OCI-LY7 (cell line): Measurements from ENCODE around the gene HSBP1L1. TPM values are rescaled to one million over a fixed set of nuclear protein-coding genes. Genes with fewer than 3 reads are reported as not detected.
A peak's percentile ranks its signal among the peaks of the same experiment; 100 is the strongest.

Source experiments
- BruUV-seq: library from RNA; stranded (reverse); fragments of 400-500 nt; replicated peaks from 2 replicates; lab custom pipeline; 2021; lab: Mats Ljungman, UMichigan
- CTCF ChIA-PET: fragments of 300-600 bp; sonication (Branson Sonifier 250); formaldehyde crosslinking; loops from one replicate; lab custom pipeline; 2022; ENCODE audit warnings: antibody characterized with exemption; ENCODE audit not compliant: unreplicated experiment; lab: Charles Lee
- POLR2A ChIA-PET: fragments of 300-600 bp; sonication (Branson Sonifier 250); formaldehyde crosslinking; loops from one replicate; lab custom pipeline; 2022; ENCODE audit warnings: antibody characterized with exemption; lab: Charles Lee
- DNase-seq: peaks from one replicate; pipeline ENCODE4 v3.0.0-alpha.2; 2015; ENCODE audit warnings: low spot score
- H2AFZ ChIP-seq: fragments of 200-600 bp; sonication (generic), shearing (Covaris generic); 2 replicates; pipeline ENCODE4 v1.6.1; 2014; ENCODE audit warnings: mild to moderate bottlenecking, antibody characterized with exemption, low read length, moderate library complexity
- H3K27ac ChIP-seq: fragments of 200-600 bp; sonication (generic); 2 replicates; pipeline ENCODE4 v1.5.1; 2014; ENCODE audit warnings: mixed run types, low read depth, mild to moderate bottlenecking, moderate library complexity, low read length, inconsistent platforms; ENCODE audit not compliant: poor library complexity, severe bottlenecking
- H3K36me3 ChIP-seq: fragments of 200-600 bp; sonication (generic); 2 replicates; pipeline ENCODE4 v1.6.1; 2014; ENCODE audit warnings: mild to moderate bottlenecking, antibody characterized with exemption, low read length, moderate library complexity, mixed read lengths; ENCODE audit not compliant: insufficient read depth
- H3K4me1 ChIP-seq: fragments of 200-600 bp; sonication (generic); 2 replicates; pipeline ENCODE4 v1.5.1; 2014; ENCODE audit warnings: mild to moderate bottlenecking, low read length; ENCODE audit not compliant: insufficient read depth, poor library complexity, severe bottlenecking
- H3K4me2 ChIP-seq: fragments of 200-600 bp; sonication (generic); 2 replicates; pipeline ENCODE4 v1.6.1; 2014; ENCODE audit warnings: mild to moderate bottlenecking, low read length
- H3K4me3 ChIP-seq: fragments of 200-600 bp; sonication (generic); 2 replicates; pipeline ENCODE4 v1.5.1; 2014; ENCODE audit warnings: mild to moderate bottlenecking, low read depth, low read length; ENCODE audit not compliant: poor library complexity, severe bottlenecking
- H3K79me2 ChIP-seq: fragments of 200-600 bp; sonication (generic); 2 replicates; pipeline ENCODE4 v1.6.1; 2016; ENCODE audit warnings: low read depth, mild to moderate bottlenecking, low read length, moderate library complexity, mixed read lengths; ENCODE audit not compliant: insufficient read depth
- H3K9me2 ChIP-seq: fragments of 200-600 bp; sonication (generic); 2 replicates; pipeline ENCODE4 v1.6.1; 2016; ENCODE audit warnings: mild to moderate bottlenecking, low read length, mixed read lengths; ENCODE audit not compliant: insufficient read depth
- H3K9me3 ChIP-seq: fragments of 200-600 bp; sonication (generic); 2 replicates; pipeline ENCODE4 v1.6.1; 2014; ENCODE audit warnings: mild to moderate bottlenecking, mixed run types, low read length, mixed read lengths
- H4K20me1 ChIP-seq: fragments of 200-600 bp; sonication (generic); 2 replicates; pipeline ENCODE4 v1.6.1; 2014; ENCODE audit warnings: mild to moderate bottlenecking, antibody characterized with exemption, low read length, moderate library complexity, mixed read lengths; ENCODE audit not compliant: insufficient read depth
- CTCF ChIP-seq: fragments of 200-600 bp; sonication (generic); conservative IDR thresholded peaks from 2 replicates; pipeline ENCODE4 v1.5.1; 2014; ENCODE audit warnings: mild to moderate bottlenecking, antibody characterized with exemption, low read length, moderate library complexity, mixed read lengths
- EZH2phosphoT487 ChIP-seq: fragments of 200-600 bp; sonication (generic); IDR thresholded peaks from 2 replicates; pipeline ENCODE4 v1.6.1; 2018; ENCODE audit warnings: low read depth, borderline replicate concordance, mild to moderate bottlenecking, mixed run types, antibody characterized with exemption, low read length, moderate library complexity, mixed read lengths
- intact Hi-C: fragments of 100-400 bp; cut with micrococcal nuclease; formaldehyde crosslinking; loops from one replicate; pipeline ENCODE4 v1.10.0; 2022; ENCODE audit not compliant: unreplicated experiment
- total RNA-seq, 2 experiments: library from RNA; depleted of rRNA in 1 of 2; stranded (reverse); fragments of >200 nt in 1 of 2; shearing (Covaris generic) in 1 of 2; gene quantifications; 2 replicates each; pipeline ENCODE4 v1.2.3, GENCODE V29; 2014 to 2022

The HSBP1L1 gene
- total RNA-seq, 2 experiments from 2014 or later = not detected

- peaks cover 29% of the 10 kb centered on the region for H4K20me1 ChIP-seq
Measured at GRCh38 chr18:79983793-79984192, 19.4 kb downstream of the HSBP1L1 start.

DNA sequence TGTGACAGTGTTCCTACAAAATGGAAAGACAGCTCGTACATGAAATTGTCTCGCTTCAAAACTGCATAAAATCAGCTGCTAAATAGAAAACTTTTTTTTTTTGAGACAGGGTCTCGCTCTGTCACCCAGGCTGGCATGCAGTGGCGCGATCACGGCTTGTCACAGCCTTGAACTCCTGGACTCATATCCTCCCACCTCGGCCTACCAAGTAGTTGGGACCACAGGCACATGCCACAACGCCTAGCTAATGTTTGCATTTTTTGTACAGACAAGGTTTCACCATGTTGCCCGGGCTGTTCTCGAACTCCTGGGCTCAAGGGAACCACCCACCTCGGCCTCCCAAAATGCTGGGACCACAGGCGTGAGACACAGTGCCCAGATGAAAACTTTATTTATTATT is 20.7 kb downstream of the HSBP1L1 start:
- H3K4me2 ChIP-seq = no peak overlapping the region
- no peak for DNase-seq
- no peaks in the 10 kb centered on the region for H3K9me2 ChIP-seq
- ChIA-PET POLR2A (interaction anchor here (0.8 kb wide), 3 partner anchors 8 to 741 kb away, joined by 3 to 6 read pairs (median 4); no protein-coding TSS in a partner anchor), CTCF (no interaction called here)
- no peak overlapping the region for H3K4me3 ChIP-seq
- peaks cover 55% of the 10 kb centered on the region for H3K36me3 ChIP-seq
- H3K9me3 ChIP-seq = no peaks in the 10 kb centered on the region
- TF ChIP-seq EZH2phosphoT487 = no peak
- no peak for TF ChIP-seq CTCF
- no peak overlapping the region for H2AFZ ChIP-seq
- peaks cover 12% of the 10 kb centered on the region for H3K4me1 ChIP-seq
- intact Hi-C loops = no loop called here
- peaks cover 80% of the 10 kb centered on the region for H3K79me2 ChIP-seq
- H4K20me1 ChIP-seq = peaks cover 27% of the 10 kb centered on the region
- H3K27ac ChIP-seq = no peak overlapping the region
- BruUV-seq = no TSS peak

More at GRCh38 chr18:79983793-79984192, 19.4 kb downstream of the HSBP1L1 start:
- H3K79me2 ChIP-seq = peaks cover 94% of the 10 kb centered on the region
- no peak overlapping the region for H3K27ac ChIP-seq
- H2AFZ ChIP-seq = no peak overlapping the region
- no peak for DNase-seq
- peaks cover 8% of the 10 kb centered on the region for H3K4me1 ChIP-seq
- peaks cover 62% of the 10 kb centered on the region for H3K36me3 ChIP-seq
- no peak overlapping the region for H3K4me3 ChIP-seq
- ChIA-PET POLR2A (no interaction called here), CTCF (interaction anchor here (0.6 kb wide), 1 partner anchor 50 kb away, joined by 3 read pairs; no protein-coding TSS in a partner anchor)
- H3K4me2 ChIP-seq = no peak overlapping the region
- no peaks in the 10 kb centered on the region for H3K9me3 ChIP-seq
- no TSS peak for BruUV-seq
- TF ChIP-seq EZH2phosphoT487 (no peak), CTCF (no peak)
- H3K9me2 ChIP-seq = no peaks in the 10 kb centered on the region
- intact Hi-C loops = no loop called here

GRCh38 chr18:79986726-79987125 is 22.3 kb downstream of the HSBP1L1 start:
- Histone ChIP-seq H3K27ac (no peak overlapping the region), H3K4me3 (peak overlapping the region; percentile 98), H3K4me2 (peak overlapping the region; percentile 87), H3K9me2 (no peaks in the 10 kb centered on the region), H3K9me3 (no peaks in the 10 kb centered on the region), H2AFZ (no peak overlapping the region), H3K4me1 (peaks cover 12% of the 10 kb centered on the region), H3K79me2 (peaks cover 65% of the 10 kb centered on the region), H3K36me3 (peaks cover 54% of the 10 kb centered on the region), H4K20me1 (peaks cover 23% of the 10 kb centered on the region)
- DNase-seq = no peak
- CTCF ChIA-PET = no interaction called here
- TF ChIP-seq CTCF = no peak
- POLR2A ChIA-PET = interaction anchor here (1.0 kb wide), 1 partner anchor 130 kb away, joined by 3 read pairs; no protein-coding TSS in a partner anchor
- intact Hi-C loops = loop anchor here (1.0 kb wide), 1 partner anchor 37 kb away; no protein-coding TSS in a partner anchor
- no TSS peak for BruUV-seq
